HEK293T (cell line): Measurements from ENCODE around the gene DNAH1.

Experiments
- CTCF ChIA-PET: fragments of 350-600 bp; formaldehyde crosslinking; extraction: SDS; loops from one replicate; lab custom pipeline; 2021; ENCODE audit warnings: antibody characterized with exemption, inconsistent platforms; lab: Yijun Ruan, JAX
- POLR2A ChIA-PET: fragments of 350-600 bp; formaldehyde crosslinking; extraction: SDS; loops from one replicate; lab custom pipeline; 2020; ENCODE audit warnings: antibody characterized with exemption, inconsistent platforms; lab: Yijun Ruan, JAX
- DNase-seq: peaks from one replicate; pipeline ENCODE4 v3.0.0; 2012; ENCODE audit warnings: mixed read lengths; ENCODE audit errors: extremely low spot score
- ARNT ChIP-seq: fragments of 450-650 bp; IDR thresholded peaks from 2 replicates; pipeline ENCODE4 v1.6.1; 2017; ENCODE audit warnings: mild to moderate bottlenecking
- BHLHE40 ChIP-seq: fragments of 450-650 bp; IDR thresholded peaks from 2 replicates; pipeline ENCODE4 v1.6.1; 2016; ENCODE audit warnings: mild to moderate bottlenecking, moderate library complexity, borderline replicate concordance
- CTBP1 ChIP-seq: fragments of 450-650 bp; IDR thresholded peaks from 2 replicates; pipeline ENCODE4 v1.6.1; 2016; ENCODE audit warnings: borderline replicate concordance
- ELF4 ChIP-seq: fragments of 450-650 bp; IDR thresholded peaks from 2 replicates; pipeline ENCODE4 v1.6.1; 2017; ENCODE audit warnings: antibody characterized with exemption
- FOXA1 ChIP-seq: fragments of 450-650 bp; IDR thresholded peaks from 2 replicates; pipeline ENCODE4 v1.6.1; 2016; ENCODE audit warnings: mild to moderate bottlenecking
- FOXK2 ChIP-seq: fragments of 450-650 bp; IDR thresholded peaks from 2 replicates; pipeline ENCODE4 v1.6.1; 2016; ENCODE audit warnings: mild to moderate bottlenecking
- FOXM1 ChIP-seq: fragments of 450-650 bp; IDR thresholded peaks from 2 replicates; pipeline ENCODE4 v1.6.1; 2017; ENCODE audit warnings: mild to moderate bottlenecking, borderline replicate concordance
- HDGF ChIP-seq: fragments of 450-650 bp; IDR thresholded peaks from 2 replicates; pipeline ENCODE4 v1.6.1; 2017; ENCODE audit warnings: antibody characterized with exemption, borderline replicate concordance
- L3MBTL2 ChIP-seq: fragments of 450-650 bp; conservative IDR thresholded peaks from 2 replicates; pipeline ENCODE4 v1.6.1; 2016; ENCODE audit warnings: mild to moderate bottlenecking
- LEF1 ChIP-seq: fragments of 450-650 bp; IDR thresholded peaks from 2 replicates; pipeline ENCODE4 v1.6.1; 2017; ENCODE audit warnings: mild to moderate bottlenecking, borderline replicate concordance
- NFRKB ChIP-seq: fragments of 450-650 bp; IDR thresholded peaks from 2 replicates; pipeline ENCODE4 v1.6.1; 2016; ENCODE audit warnings: mild to moderate bottlenecking, moderate library complexity
- PKNOX1 ChIP-seq: fragments of 450-650 bp; IDR thresholded peaks from 2 replicates; pipeline ENCODE4 v1.6.1; 2016
- SP1 ChIP-seq: fragments of 450-650 bp; IDR thresholded peaks from 2 replicates; pipeline ENCODE4 v1.6.1; 2017
- SUZ12 ChIP-seq: fragments of 450-650 bp; IDR thresholded peaks from 2 replicates; pipeline ENCODE4 v1.6.1; 2016; ENCODE audit warnings: mild to moderate bottlenecking
- TARDBP ChIP-seq: fragments of 450-650 bp; IDR thresholded peaks from 2 replicates; pipeline ENCODE4 v1.6.1; 2016
- ZNF384 ChIP-seq: fragments of 450-650 bp; IDR thresholded peaks from 2 replicates; pipeline ENCODE4 v1.6.1; 2016

Gene DNAH1

DNA sequence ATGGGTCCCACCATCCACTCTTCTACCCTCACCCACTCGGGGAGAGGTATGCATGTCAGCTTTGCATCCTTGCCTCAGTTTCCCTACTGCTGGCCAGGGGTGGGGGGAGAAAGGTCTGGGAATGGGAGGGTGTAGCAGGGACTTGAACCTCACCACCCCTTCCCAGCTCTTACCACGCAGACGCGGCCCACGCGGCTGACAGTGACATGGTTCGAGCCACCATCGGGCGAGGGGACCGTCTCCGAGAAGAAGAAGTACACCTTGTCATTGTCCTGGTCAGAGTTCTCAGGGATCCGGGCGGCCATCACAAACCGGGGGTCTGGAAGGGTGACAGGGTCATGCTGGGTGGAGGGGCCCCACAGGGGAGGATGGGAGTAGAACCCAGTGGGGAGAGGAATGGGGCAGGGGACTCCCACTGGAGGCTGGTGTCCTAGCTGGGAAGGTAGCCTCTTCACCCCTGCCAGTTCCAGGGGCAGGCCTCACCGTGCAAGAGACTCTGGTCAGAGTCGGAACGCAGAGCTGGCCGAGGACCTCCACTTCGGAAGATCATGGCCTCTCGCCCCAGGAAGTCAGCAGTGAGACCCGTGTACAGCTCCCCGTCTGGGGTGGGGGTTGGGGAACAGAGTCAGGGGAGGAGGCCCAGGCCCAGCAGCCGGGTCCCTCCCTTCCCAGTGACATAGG, 125.1 kb downstream of the DNAH1 start:
- DNase-seq: no peak
- no peak for TF ChIP-seq FOXK2
- TF ChIP-seq NFRKB: no peak
- no peak for TF ChIP-seq ZNF384
- no peak for TF ChIP-seq TARDBP
- no peak for TF ChIP-seq ARNT
- no peak for TF ChIP-seq SP1
- TF ChIP-seq LEF1: no peak
- no peak for TF ChIP-seq ELF4
- TF ChIP-seq L3MBTL2: no peak
- TF ChIP-seq FOXA1: no peak
- TF ChIP-seq HDGF: no peak
- TF ChIP-seq FOXM1: no peak
- no peak for TF ChIP-seq PKNOX1
- TF ChIP-seq SUZ12: no peak
- TF ChIP-seq CTBP1: no peak
- ChIA-PET CTCF (no interaction called here), POLR2A (no interaction called here)

GRCh38 chr3:52441772-52442332, 125.7 kb downstream of the DNAH1 start:
- no peak for DNase-seq
- TF ChIP-seq FOXK2: no peak
- TF ChIP-seq FOXA1: no peak
- TF ChIP-seq ARNT: no peak
- no peak for TF ChIP-seq L3MBTL2
- no peak for TF ChIP-seq HDGF
- TF ChIP-seq FOXM1: no peak
- no peak for TF ChIP-seq ELF4
- TF ChIP-seq BHLHE40: no peak
- no peak for TF ChIP-seq LEF1
- TF ChIP-seq SUZ12: no peak
- ChIA-PET POLR2A (no interaction called here), CTCF (no interaction called here)

- POLR2A ChIA-PET: no interaction called here
- no peak for TF ChIP-seq BHLHE40
- TF ChIP-seq L3MBTL2: no peak
- TF ChIP-seq PKNOX1: no peak
- TF ChIP-seq ZNF384: no peak
- TF ChIP-seq ARNT: no peak
- no peak for TF ChIP-seq SP1
- TF ChIP-seq SUZ12: no peak
- TF ChIP-seq NFRKB: no peak
- no peak for TF ChIP-seq LEF1
- no peak for TF ChIP-seq ELF4
- TF ChIP-seq CTBP1: no peak
- no peak for TF ChIP-seq FOXK2
- TF ChIP-seq FOXM1: no peak
- no peak for TF ChIP-seq FOXA1
- CTCF ChIA-PET: no interaction called here
- no peak for DNase-seq
Observed at GRCh38 chr3:52442409-52443267, 126.5 kb downstream of the DNAH1 start.

- ChIA-PET POLR2A (no interaction called here), CTCF (no interaction called here)
- no peak for DNase-seq
- no peak for TF ChIP-seq LEF1
- TF ChIP-seq HDGF: no peak
- TF ChIP-seq ELF4: no peak
- TF ChIP-seq FOXM1: no peak
- TF ChIP-seq ZNF384: no peak
- no peak for TF ChIP-seq FOXK2
- no peak for TF ChIP-seq TARDBP
- no peak for TF ChIP-seq ARNT
- TF ChIP-seq SP1: no peak
- TF ChIP-seq NFRKB: no peak
- no peak for TF ChIP-seq PKNOX1
- no peak for TF ChIP-seq CTBP1
- TF ChIP-seq FOXA1: no peak
- TF ChIP-seq L3MBTL2: no peak
- TF ChIP-seq BHLHE40: no peak
- TF ChIP-seq SUZ12: no peak
Observed at GRCh38 chr3:52443268-52443610, 127.1 kb downstream of the DNAH1 start.

- TF ChIP-seq BHLHE40 (no peak), SUZ12 (no peak), CTBP1 (no peak), NFRKB (no peak), FOXA1 (no peak), FOXM1 (no peak), L3MBTL2 (no peak), ELF4 (no peak), SP1 (no peak), FOXK2 (no peak), HDGF (no peak), ARNT (no peak), TARDBP (no peak), ZNF384 (no peak), LEF1 (no peak), PKNOX1 (no peak)
- ChIA-PET CTCF (interaction anchor here (3.3 kb wide), 1 partner anchor 31 kb away, joined by 18 read pairs; no protein-coding TSS in a partner anchor), POLR2A (no interaction called here)
- DNase-seq: no peak
Observed at GRCh38 chr3:52443791-52444687, 127.9 kb downstream of the DNAH1 start.
